RCC 7860 (cell line): ENCODE results near the gene PRDM16.
"Not testable (repeated sequence)": the region's sequence is repeated elsewhere in the genome, so short reads cannot be mapped to it uniquely, and the experiment has no call there.

Experiments
- DNase-seq: peaks from one replicate; pipeline ENCODE4 v3.0.0-alpha.2; 2015; ENCODE audit warnings: low spot score
- FAIRE-seq: peaks from 2 replicates; lab custom pipeline; 2012; peaks lifted over from hg19 to GRCh38; lab: Jason Lieb, UNC

The PRDM16 gene

GRCh38 chr1:3270403-3271245, 201.6 kb downstream of the PRDM16 start:
- no peak for FAIRE-seq

GRCh38 chr1:3271866-3272265, 202.9 kb downstream of the PRDM16 start:
- no peak for FAIRE-seq

More at GRCh38 chr1:3270403-3271245, 201.6 kb downstream of the PRDM16 start:
- no peak for DNase-seq

GRCh38 chr1:3272321-3273045, 203.5 kb downstream of the PRDM16 start:
- no peak for FAIRE-seq

More at GRCh38 chr1:3271866-3272265, 202.9 kb downstream of the PRDM16 start:
- no peak for DNase-seq

GRCh38 chr1:3273447-3273846, 204.4 kb downstream of the PRDM16 start:
- DNase-seq (no peak), FAIRE-seq (no peak)

More at GRCh38 chr1:3272321-3273045, 203.5 kb downstream of the PRDM16 start:
- no peak for DNase-seq

GRCh38 chr1:3274972-3275371, 206.0 kb downstream of the PRDM16 start:
- no peak for DNase-seq
- FAIRE-seq: no peak

GRCh38 chr1:3275471-3276340, 206.7 kb downstream of the PRDM16 start:
- no peak for FAIRE-seq
- no peak for DNase-seq

GRCh38 chr1:3276341-3276800, 207.4 kb downstream of the PRDM16 start:
- FAIRE-seq (no peak), DNase-seq (no peak)

- DNase-seq: no peak
- no peak for FAIRE-seq
Measured at GRCh38 chr1:3277011-3277471, 208.0 kb downstream of the PRDM16 start.

- no peak for FAIRE-seq
- DNase-seq: no peak
Measured at GRCh38 chr1:3277623-3278022, 208.6 kb downstream of the PRDM16 start.

GRCh38 chr1:3278416-3279181, 209.6 kb downstream of the PRDM16 start:
- FAIRE-seq: no peak
- no peak for DNase-seq

GRCh38 chr1:3279182-3279470, 210.1 kb downstream of the PRDM16 start:
- FAIRE-seq (no peak), DNase-seq (no peak)

GRCh38 chr1:3281735-3282134, 212.7 kb downstream of the PRDM16 start:
- DNase-seq (no peak), FAIRE-seq (no peak)

- FAIRE-seq: no peak
- DNase-seq: no peak
Measured at GRCh38 chr1:3282186-3282585, 213.2 kb downstream of the PRDM16 start.

- no peak for FAIRE-seq
- no peak for DNase-seq
Measured at GRCh38 chr1:3282656-3283430, 213.8 kb downstream of the PRDM16 start.

- FAIRE-seq: no peak
- no peak for DNase-seq
Measured at GRCh38 chr1:3283849-3284248, 214.8 kb downstream of the PRDM16 start.

- DNase-seq: no peak
- FAIRE-seq: no peak
Measured at GRCh38 chr1:3284691-3285090, 215.7 kb downstream of the PRDM16 start.

- DNase-seq (no peak), FAIRE-seq (no peak)
Measured at GRCh38 chr1:3285106-3285740, 216.2 kb downstream of the PRDM16 start.

GRCh38 chr1:3287095-3287494, 218.1 kb downstream of the PRDM16 start:
- not testable (repeated sequence) for DNase-seq, FAIRE-seq

- FAIRE-seq (no peak), DNase-seq (no peak)
Measured at GRCh38 chr1:3287656-3288160, 218.7 kb downstream of the PRDM16 start.
